Astrocyte (in vitro differentiated cells and primary cell): ENCODE results near the gene CDT1. TPM values are rescaled to one million over a fixed set of nuclear protein-coding genes. Genes with fewer than 3 reads are reported as not detected.
A peak's percentile ranks its signal among the peaks of the same experiment; 100 is the strongest.

ENCODE experiments used
- DNase-seq: peaks from one replicate; pipeline ENCODE4 v3.0.0-alpha.2; 2010; ENCODE audit warnings: low read depth
- FAIRE-seq: peaks from 2 replicates; lab custom pipeline; 2011; peaks lifted over from hg19 to GRCh38; lab: Jason Lieb, UNC
- H2AFZ ChIP-seq: 2 replicates; pipeline ENCODE4 v1.6.0; 2012; ENCODE audit warnings: low read depth, low read length, inconsistent platforms
- H3K27ac ChIP-seq: 2 replicates; pipeline ENCODE4 v1.5.1; 2011; ENCODE audit warnings: low read depth, low read length, inconsistent platforms
- H3K27me3 ChIP-seq: 2 replicates; pipeline ENCODE4 v1.6.0; 2011; ENCODE audit warnings: low read length, inconsistent platforms; ENCODE audit not compliant: insufficient read depth
- H3K36me3 ChIP-seq: 2 replicates; pipeline ENCODE4 v1.5.1; 2011; ENCODE audit warnings: low read length, inconsistent platforms; ENCODE audit not compliant: insufficient read depth
- H3K4me1 ChIP-seq: 2 replicates; pipeline ENCODE4 v1.5.1; 2011; ENCODE audit warnings: low read length, inconsistent platforms; ENCODE audit not compliant: insufficient read depth
- H3K4me2 ChIP-seq: 2 replicates; pipeline ENCODE4 v1.6.0; 2012; ENCODE audit warnings: low read length, inconsistent platforms
- H3K4me3 ChIP-seq: 2 replicates; pipeline ENCODE4 v1.5.1; 2011; ENCODE audit warnings: low read depth, mild to moderate bottlenecking, low read length, inconsistent platforms; ENCODE audit not compliant: insufficient read depth
- H3K79me2 ChIP-seq: 2 replicates; pipeline ENCODE4 v1.6.0; 2012; ENCODE audit warnings: mild to moderate bottlenecking, low read length, inconsistent platforms; ENCODE audit not compliant: insufficient read depth
- H3K9ac ChIP-seq: 2 replicates; pipeline ENCODE4 v1.6.0; 2012; ENCODE audit warnings: mild to moderate bottlenecking, low read length, inconsistent platforms
- H3K9me3 ChIP-seq: 2 replicates; pipeline ENCODE4 v1.5.1; 2012; ENCODE audit warnings: low read depth, mild to moderate bottlenecking, low read length, inconsistent platforms; ENCODE audit not compliant: insufficient read depth
- H4K20me1 ChIP-seq: 2 replicates; pipeline ENCODE4 v1.6.0; 2012; ENCODE audit warnings: low read length, inconsistent platforms; ENCODE audit not compliant: insufficient read depth
- H3K27ac Mint-ChIP-seq: one replicate; pipeline ENCODE4 v1.8.0; 2021; ENCODE audit warnings: mild to moderate bottlenecking, mixed read lengths; ENCODE audit not compliant: unreplicated experiment
- H3K27me3 Mint-ChIP-seq: one replicate; pipeline ENCODE4 v1.8.0; 2021; ENCODE audit warnings: low read depth, mixed read lengths; ENCODE audit not compliant: unreplicated experiment
- H3K36me3 Mint-ChIP-seq: one replicate; pipeline ENCODE4 v1.8.0; 2021; ENCODE audit warnings: low read depth, mixed read lengths; ENCODE audit not compliant: unreplicated experiment
- H3K4me1 Mint-ChIP-seq: one replicate; pipeline ENCODE4 v1.8.0; 2021; ENCODE audit warnings: low read depth, mixed read lengths; ENCODE audit not compliant: unreplicated experiment
- H3K4me3 Mint-ChIP-seq: one replicate; pipeline ENCODE4 v1.8.0; 2021; ENCODE audit warnings: mild to moderate bottlenecking, moderate library complexity, mixed read lengths; ENCODE audit not compliant: unreplicated experiment
- H3K9me3 Mint-ChIP-seq: one replicate; pipeline ENCODE4 v1.8.0; 2021; ENCODE audit warnings: mild to moderate bottlenecking, mixed read lengths; ENCODE audit not compliant: unreplicated experiment
- EZH2 ChIP-seq: IDR thresholded peaks from 2 replicates; pipeline ENCODE4 v1.6.1; 2012; ENCODE audit warnings: mild to moderate bottlenecking, low read length, inconsistent platforms; ENCODE audit not compliant: insufficient read depth
- total RNA-seq: library from RNA; stranded (reverse); gene quantifications from 2 replicates; pipeline ENCODE4 v1.2.1, GENCODE V29; 2021
- TF ChIP-seq, protein P1 (sequence below): IDR thresholded peaks from 2 replicates; pipeline ENCODE4 v1.5.1; 2011; ENCODE audit warnings: low read depth, mild to moderate bottlenecking, inconsistent platforms, low read length, moderate library complexity; ENCODE audit not compliant: insufficient read depth

The CDT1 gene
- total RNA-seq, 1 donor from 2014 or later, result 4.7 TPM

DNA sequence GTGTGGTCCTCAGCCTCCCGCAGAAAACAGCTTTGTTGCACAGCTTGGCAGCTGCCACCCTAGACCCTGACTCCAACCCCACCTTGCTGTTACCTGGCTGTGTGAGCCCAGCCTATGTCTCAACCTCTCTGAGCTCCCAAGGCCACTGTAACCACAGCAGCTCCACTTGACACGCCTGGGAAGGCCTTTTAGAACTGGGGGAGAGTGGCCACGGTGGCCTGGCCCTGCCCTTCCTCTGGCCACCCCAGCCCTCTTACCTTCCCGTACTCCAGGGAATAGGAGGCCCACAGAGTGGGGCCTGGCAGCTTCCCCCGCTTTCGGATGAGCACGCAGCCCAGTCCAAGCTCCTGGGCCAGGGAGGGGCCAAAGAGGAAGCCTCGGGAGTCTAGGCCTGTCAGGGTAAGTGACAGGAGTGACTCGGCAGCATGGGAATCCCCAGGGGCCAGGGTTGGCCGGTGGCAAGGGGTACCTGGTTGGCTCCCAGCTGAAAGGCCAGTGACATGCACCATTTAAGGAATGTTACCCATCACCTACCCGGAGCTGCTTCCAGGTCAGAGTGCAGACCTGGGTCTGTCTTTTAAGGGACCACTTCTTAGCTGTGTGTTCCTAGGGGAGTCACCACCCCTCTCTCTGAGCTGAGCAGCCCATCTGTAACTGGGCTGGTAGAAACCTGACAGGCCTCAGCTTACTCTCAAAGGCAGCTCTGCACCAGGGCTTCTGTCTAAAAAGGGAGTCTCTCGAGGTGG, 6.8 kb downstream of the CDT1 start:
- peak overlapping the region; percentile 77 for H3K27ac ChIP-seq
- peak overlapping the region; percentile 67 for H3K4me3 ChIP-seq
- peaks cover 36% of the 10 kb centered on the region for H3K79me2 ChIP-seq
- peaks cover 2% of the 10 kb centered on the region for H3K4me1 Mint-ChIP-seq
- peak overlapping the region; percentile 89 for H3K4me3 Mint-ChIP-seq
- DNase-seq, result no peak
- H3K4me2 ChIP-seq, result peak overlapping the region; percentile 98
- no peak for FAIRE-seq
- no peaks in the 10 kb centered on the region for H3K27me3 Mint-ChIP-seq
- no peaks in the 10 kb centered on the region for H3K9me3 ChIP-seq
- peaks cover 19% of the 10 kb centered on the region for H3K4me1 ChIP-seq
- H3K9me3 Mint-ChIP-seq, result no peaks in the 10 kb centered on the region
- H3K27me3 ChIP-seq, result no peaks in the 10 kb centered on the region
- no peak overlapping the region for H2AFZ ChIP-seq
- H3K9ac ChIP-seq, result peak overlapping the region; percentile 83
- H3K27ac Mint-ChIP-seq, result peak overlapping the region; percentile 77
- peaks cover 3% of the 10 kb centered on the region for H3K36me3 ChIP-seq
- peaks cover 2% of the 10 kb centered on the region for H3K36me3 Mint-ChIP-seq
- no peak for TF ChIP-seq EZH2
- TF ChIP-seq, protein P1, sequence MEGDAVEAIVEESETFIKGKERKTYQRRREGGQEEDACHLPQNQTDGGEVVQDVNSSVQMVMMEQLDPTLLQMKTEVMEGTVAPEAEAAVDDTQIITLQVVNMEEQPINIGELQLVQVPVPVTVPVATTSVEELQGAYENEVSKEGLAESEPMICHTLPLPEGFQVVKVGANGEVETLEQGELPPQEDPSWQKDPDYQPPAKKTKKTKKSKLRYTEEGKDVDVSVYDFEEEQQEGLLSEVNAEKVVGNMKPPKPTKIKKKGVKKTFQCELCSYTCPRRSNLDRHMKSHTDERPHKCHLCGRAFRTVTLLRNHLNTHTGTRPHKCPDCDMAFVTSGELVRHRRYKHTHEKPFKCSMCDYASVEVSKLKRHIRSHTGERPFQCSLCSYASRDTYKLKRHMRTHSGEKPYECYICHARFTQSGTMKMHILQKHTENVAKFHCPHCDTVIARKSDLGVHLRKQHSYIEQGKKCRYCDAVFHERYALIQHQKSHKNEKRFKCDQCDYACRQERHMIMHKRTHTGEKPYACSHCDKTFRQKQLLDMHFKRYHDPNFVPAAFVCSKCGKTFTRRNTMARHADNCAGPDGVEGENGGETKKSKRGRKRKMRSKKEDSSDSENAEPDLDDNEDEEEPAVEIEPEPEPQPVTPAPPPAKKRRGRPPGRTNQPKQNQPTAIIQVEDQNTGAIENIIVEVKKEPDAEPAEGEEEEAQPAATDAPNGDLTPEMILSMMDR, result no peak
- peaks cover 35% of the 10 kb centered on the region for H4K20me1 ChIP-seq

DNA sequence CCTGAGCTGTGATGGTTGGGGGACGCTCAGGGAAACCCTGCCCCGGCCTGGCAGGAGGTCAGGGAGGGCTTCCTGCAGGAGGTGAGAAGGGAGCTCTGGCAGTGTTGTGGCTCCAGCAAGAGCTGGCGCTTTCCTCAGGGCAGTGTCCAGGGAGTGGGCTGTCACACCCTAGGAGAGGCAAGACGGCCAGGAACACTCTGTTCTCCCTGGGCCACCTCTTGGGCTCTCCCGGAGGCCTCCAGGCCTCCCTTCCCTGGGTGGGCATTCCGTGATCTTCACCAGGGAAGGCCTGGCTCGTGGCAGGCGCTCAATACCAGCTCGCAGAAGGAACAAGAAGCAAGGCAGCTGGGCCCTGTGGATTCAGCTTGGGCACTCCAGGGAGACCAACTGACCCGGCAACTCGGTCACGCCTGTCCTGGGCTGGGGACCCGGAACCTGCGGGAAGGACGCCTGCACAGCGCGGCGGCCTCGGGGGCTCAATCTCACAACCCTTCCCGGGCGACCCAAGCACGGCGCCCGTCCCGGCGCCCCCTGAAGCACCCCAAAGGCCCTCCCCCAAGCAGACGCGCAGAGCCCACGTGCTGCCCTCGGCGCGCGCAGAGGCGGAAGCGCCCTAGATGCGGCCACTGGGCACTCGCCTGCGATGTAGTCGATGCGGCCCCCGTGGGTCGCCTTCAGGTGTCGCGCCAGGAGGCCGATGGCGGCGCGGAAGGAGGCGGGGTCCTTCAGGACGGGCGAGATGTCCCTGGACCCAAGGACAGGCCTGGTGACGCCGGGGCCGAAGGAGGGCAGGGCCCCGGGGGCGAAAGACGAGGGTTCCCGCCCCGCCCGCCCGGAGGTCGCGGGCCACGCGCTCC, 7.6 kb downstream of the CDT1 start:
- peak; percentile 57 for DNase-seq
- Histone ChIP-seq H3K4me2 (peak overlapping the region; percentile 98), H4K20me1 (peaks cover 33% of the 10 kb centered on the region), H3K9ac (peak overlapping the region; percentile 83), H3K27me3 (no peaks in the 10 kb centered on the region), H3K9me3 (no peaks in the 10 kb centered on the region), H3K4me3 (peak overlapping the region; percentile 67), H2AFZ (peak overlapping the region; percentile 45), H3K27ac (peak overlapping the region; percentile 77), H3K36me3 (peaks cover 3% of the 10 kb centered on the region), H3K4me1 (peaks cover 19% of the 10 kb centered on the region), H3K79me2 (peaks cover 28% of the 10 kb centered on the region)
- Mint-ChIP-seq H3K27me3 (no peaks in the 10 kb centered on the region), H3K4me3 (peak overlapping the region; percentile 89), H3K36me3 (peaks cover 2% of the 10 kb centered on the region), H3K4me1 (peaks cover 2% of the 10 kb centered on the region), H3K27ac (peak overlapping the region; percentile 77), H3K9me3 (no peaks in the 10 kb centered on the region)
- FAIRE-seq, result no peak
- no peak for TF ChIP-seq EZH2
- TF ChIP-seq, protein P1, result no peak
